Body of pancreas (tissue), 4 donors: Measurements from ENCODE around the gene AHI1. TPM values are rescaled to one million over a fixed set of nuclear protein-coding genes. Genes with fewer than 3 reads are reported as not detected.
"Not testable (repeated sequence)": the region's sequence is repeated elsewhere in the genome, so short reads cannot be mapped to it uniquely, and the experiment has no call there.

Source experiments
- ATAC-seq: fragments of 150-250 bp; one replicate; pipeline ENCODE4 v1.9.1; 2016
- DNase-seq, 4 donors: peaks; one replicate each; pipeline ENCODE4 v3.0.0-alpha.2; 2019
- H3K27ac ChIP-seq, 4 donors: fragments of 200-600 bp; sonication (generic); 1 replicate in 3 of 4; 2 replicates in 1 of 4; pipeline versions ENCODE4 v1.5.1 to v1.6.1; 2016 to 2019; ENCODE audit warnings: mild to moderate bottlenecking in 1 of 4, mixed read lengths in 1 of 4, moderate library complexity in 1 of 4
- H3K27me3 ChIP-seq, 2 donors: fragments of 200-600 bp; sonication (generic); one replicate each; pipeline ENCODE4 v1.6.0; 2016; ENCODE audit warnings: mild to moderate bottlenecking in 1 of 2
- H3K36me3 ChIP-seq, 2 donors: fragments of 200-600 bp; sonication (generic); replicated peaks in 1 of 2; 2 replicates each; pipeline ENCODE4 v1.5.1; 2016; ENCODE audit warnings: low read depth in 2 of 2; ENCODE audit not compliant: insufficient read depth in 1 of 2
- H3K4me1 ChIP-seq: fragments of 200-600 bp; sonication (generic); one replicate; pipeline ENCODE4 v1.6.0; 2016
- H3K4me3 ChIP-seq, 2 donors: fragments of 200-600 bp; sonication (generic); 1 replicate in 1 of 2; 2 replicates in 1 of 2; pipeline ENCODE4 v1.5.1; 2016 to 2019
- H3K9me3 ChIP-seq, 3 donors: fragments of 200-600 bp; sonication (generic); 1 replicate in 2 of 3; 2 replicates in 1 of 3; pipeline ENCODE4 v1.5.1; 2016
- POLR2A ChIP-seq, 3 donors: fragments of 450-650 bp; IDR thresholded peaks; one replicate each; pipeline ENCODE4 v1.6.1; 2016; ENCODE audit warnings: antibody characterized with exemption in 3 of 3, mild to moderate bottlenecking in 2 of 3
- WGBS, 2 donors: methylation state at CpG; one replicate each; pipeline ENCODE4 v1.1.5; 2017; 5-methylcytosine and 5-hydroxymethylcytosine counted together
- intact Hi-C: fragments of 100-400 bp; cut with DNase I; formaldehyde crosslinking; loops from one replicate; pipeline ENCODE4 v1.15.1; 2023
- total RNA-seq, 2 donors: library from RNA; depleted of rRNA; stranded (reverse); fragments of >200 nt; gene quantifications; one replicate each; pipeline ENCODE4 v1.1.0, GENCODE V29; 2016
- TF ChIP-seq, protein P1 (sequence below), 7 experiments: fragments of 450-650 bp in 4 of 7; fragments of 200-600 bp in 3 of 7; sonication (generic) in 3 of 7; IDR thresholded peaks; one replicate each; pipeline ENCODE4 v1.5.1; 2016 to 2019; ENCODE audit warnings: antibody characterized with exemption in 7 of 7

Gene AHI1
- total RNA-seq, 2 donors from 2014 or later: 20.2 to 107 TPM

DNA sequence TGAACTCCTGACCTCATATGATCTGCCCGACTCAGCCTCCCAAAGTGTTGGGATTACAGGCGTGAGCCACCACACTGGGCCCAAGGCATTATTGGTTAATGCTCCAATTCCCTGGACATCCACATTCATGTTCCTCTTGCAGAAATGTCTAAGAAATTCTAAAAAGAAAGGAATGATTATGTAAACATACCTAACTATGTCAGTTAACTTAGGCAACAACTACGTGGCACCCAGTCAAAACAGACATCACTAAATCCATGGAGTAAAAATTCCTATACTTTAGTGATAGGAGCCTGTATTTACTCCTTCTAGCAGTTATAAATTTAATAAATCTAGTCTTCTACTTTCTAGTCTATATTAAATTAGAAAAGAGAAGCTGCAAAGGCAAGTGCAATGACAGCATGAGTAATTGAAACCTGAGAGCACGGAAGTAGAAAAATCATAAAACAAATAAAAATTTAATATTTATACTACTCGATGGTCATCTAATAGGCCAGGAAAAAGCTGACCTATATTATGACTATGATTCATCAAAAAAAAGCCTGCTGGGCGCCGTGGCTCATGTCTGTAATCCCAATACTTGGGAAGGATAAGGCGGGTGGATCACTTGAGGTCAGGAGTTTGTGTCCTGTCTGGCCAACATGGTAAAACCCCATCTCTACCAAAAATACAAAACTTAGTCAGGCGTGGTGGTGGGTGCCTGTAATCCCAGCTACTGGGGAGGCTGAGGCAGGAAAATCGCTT is 4.2 kb downstream of the AHI1 start:
- no peaks in the 10 kb centered on the region for H3K27me3 ChIP-seq
- TF ChIP-seq POLR2A (IDR thresholded peaks at IDR 0.05): no peak
- TF ChIP-seq, protein P1, sequence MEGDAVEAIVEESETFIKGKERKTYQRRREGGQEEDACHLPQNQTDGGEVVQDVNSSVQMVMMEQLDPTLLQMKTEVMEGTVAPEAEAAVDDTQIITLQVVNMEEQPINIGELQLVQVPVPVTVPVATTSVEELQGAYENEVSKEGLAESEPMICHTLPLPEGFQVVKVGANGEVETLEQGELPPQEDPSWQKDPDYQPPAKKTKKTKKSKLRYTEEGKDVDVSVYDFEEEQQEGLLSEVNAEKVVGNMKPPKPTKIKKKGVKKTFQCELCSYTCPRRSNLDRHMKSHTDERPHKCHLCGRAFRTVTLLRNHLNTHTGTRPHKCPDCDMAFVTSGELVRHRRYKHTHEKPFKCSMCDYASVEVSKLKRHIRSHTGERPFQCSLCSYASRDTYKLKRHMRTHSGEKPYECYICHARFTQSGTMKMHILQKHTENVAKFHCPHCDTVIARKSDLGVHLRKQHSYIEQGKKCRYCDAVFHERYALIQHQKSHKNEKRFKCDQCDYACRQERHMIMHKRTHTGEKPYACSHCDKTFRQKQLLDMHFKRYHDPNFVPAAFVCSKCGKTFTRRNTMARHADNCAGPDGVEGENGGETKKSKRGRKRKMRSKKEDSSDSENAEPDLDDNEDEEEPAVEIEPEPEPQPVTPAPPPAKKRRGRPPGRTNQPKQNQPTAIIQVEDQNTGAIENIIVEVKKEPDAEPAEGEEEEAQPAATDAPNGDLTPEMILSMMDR (IDR thresholded peaks at IDR 0.05): no peak
- no peak overlapping the region for H3K27ac ChIP-seq
- H3K36me3 ChIP-seq: peaks cover 0 to 11% of the 10 kb centered on the region in 2 donors
- no peak for DNase-seq
- ATAC-seq: no peak
- H3K4me1 ChIP-seq: peaks cover 8% of the 10 kb centered on the region
- H3K9me3 ChIP-seq: no peaks in the 10 kb centered on the region
- no peak overlapping the region for H3K4me3 ChIP-seq
- WGBS, 2 donors: 88 to 90% methylated on average over 10 of the region's 10 CpGs
- intact Hi-C loops: no loop called here

DNA sequence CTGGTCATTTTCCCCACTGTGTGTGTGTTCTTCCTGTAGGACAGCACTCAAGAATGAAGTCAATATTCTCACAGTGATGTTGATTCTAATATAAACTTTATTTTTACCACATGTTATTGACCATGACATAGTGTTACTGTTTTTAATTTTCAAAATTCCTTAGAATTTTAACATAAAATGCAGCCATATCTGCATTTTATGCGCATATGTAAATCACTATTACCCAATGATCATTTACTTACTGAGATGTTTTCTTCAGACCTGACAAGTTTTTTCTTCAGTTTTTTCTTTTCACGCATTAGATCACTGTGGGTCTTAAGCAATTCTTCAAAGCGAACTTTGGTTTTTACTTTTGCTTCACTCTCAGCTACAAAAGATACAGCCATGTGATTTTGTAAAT is 7.2 kb downstream of the AHI1 start:
- DNase-seq: no peak
- no peak for ATAC-seq
- Histone ChIP-seq H3K27me3 (no peaks in the 10 kb centered on the region), H3K4me3 (no peak overlapping the region), H3K27ac (no peak overlapping the region), H3K4me1 (no peaks in the 10 kb centered on the region), H3K36me3 (peaks cover 0 to 13% of the 10 kb centered on the region in 2 donors), H3K9me3 (no peaks in the 10 kb centered on the region)
- WGBS, 2 donors: 94 to 99% methylated on average over 3 of the region's 3 CpGs
- intact Hi-C loops: no loop called here
- no peak for TF ChIP-seq POLR2A (IDR thresholded peaks at IDR 0.05)
- TF ChIP-seq, protein P1 (IDR thresholded peaks at IDR 0.05): no peak

DNA sequence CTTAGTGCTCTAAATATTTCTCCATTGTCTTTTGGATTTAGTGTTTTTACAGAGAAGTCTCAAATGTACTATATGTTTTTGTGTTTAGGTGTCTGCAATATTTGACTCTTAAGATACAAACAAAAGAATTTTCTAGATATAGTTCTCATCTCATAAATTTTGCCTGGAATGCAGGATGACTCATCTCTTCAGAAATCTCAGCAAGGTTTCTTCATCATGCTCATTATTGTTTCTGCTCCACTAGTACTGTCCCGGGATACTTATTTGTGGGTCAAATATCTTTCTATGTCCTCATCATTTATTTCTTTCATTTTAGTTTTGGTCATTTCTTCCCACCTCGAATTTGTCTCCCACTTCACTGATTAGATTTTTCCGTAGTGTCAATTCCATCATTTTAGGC is 9.5 kb downstream of the AHI1 start:
- TF ChIP-seq, protein P1 (IDR thresholded peaks at IDR 0.05): no peak
- no peak for TF ChIP-seq POLR2A (IDR thresholded peaks at IDR 0.05)
- H3K36me3 ChIP-seq: peaks cover 0 to 20% of the 10 kb centered on the region in 2 donors
- intact Hi-C loops: no loop called here

DNA sequence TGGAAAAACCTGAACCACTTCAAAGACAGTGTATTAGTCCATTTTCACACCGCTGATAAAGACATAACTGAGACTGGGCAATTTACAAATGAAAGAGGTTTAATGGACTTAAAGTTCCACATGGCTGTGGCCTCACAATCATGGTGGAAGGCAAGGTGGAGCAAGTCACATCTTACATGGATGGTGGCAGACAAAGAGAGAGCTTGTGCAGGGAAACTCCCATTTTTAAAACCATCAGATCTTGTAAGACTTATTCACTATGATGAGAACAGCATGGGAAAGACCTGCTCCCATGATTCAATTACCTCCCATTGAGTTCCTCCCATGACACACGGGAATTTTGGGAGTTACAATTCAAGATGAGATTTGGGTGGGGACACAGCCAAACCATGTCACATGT is 13.6 kb downstream of the AHI1 start:
- DNase-seq, ATAC-seq, intact Hi-C loops, H3K4me3 ChIP-seq, H3K4me1 ChIP-seq, H3K27ac ChIP-seq, H3K27me3 ChIP-seq: not testable (repeated sequence)
- H3K9me3 ChIP-seq: peaks cover 0 to 19% (median 0%) of the 10 kb centered on the region in 3 donors
- 94 to 100% methylated on average over 2 of the region's 2 CpGs for WGBS, 2 donors
- H3K36me3 ChIP-seq: peaks cover 0 to 11% of the 10 kb centered on the region in 2 donors

More for the DNA sequence above, 9.5 kb downstream of the AHI1 start:
- DNase-seq (no peak), ATAC-seq (no peak)
- Histone ChIP-seq H3K9me3 (no peaks in the 10 kb centered on the region), H3K4me1 (no peaks in the 10 kb centered on the region), H3K27ac (no peak overlapping the region), H3K4me3 (no peak overlapping the region), H3K27me3 (no peaks in the 10 kb centered on the region)
- WGBS, 2 donors: 88 to 94% methylated on average over 3 of the region's 3 CpGs

DNA sequence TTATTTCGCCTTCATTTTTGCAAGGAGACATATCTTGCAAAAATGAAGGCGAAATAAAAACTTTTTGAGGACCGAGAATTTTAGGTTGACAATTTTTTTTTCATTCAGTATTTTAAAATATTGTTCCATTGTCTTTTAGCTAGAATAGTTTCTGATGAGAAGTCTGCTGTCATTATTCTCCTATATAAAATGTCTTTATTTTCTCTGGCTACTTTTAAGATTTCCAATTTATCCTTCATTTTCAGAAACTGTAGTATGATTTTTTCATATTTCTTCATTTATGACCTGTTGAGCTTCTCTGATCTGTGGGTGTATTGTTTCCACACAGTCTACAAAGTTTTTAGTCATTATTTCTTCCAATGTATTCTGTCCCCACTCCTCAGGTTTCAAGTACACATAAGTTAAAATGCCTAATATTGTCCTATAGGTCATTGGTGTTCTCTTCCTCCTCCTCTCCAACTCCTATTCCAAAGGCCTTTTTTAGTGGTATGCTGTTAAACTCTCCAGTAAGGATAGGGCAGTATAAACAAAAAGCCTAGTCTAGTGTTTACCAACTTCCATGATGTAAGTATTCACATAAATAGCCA is 15.7 kb downstream of the AHI1 start:
- 98 to 99% methylated on average over 3 of the region's 3 CpGs for WGBS, 2 donors
- TF ChIP-seq POLR2A (IDR thresholded peaks at IDR 0.05): no peak
- TF ChIP-seq, protein P1 (IDR thresholded peaks at IDR 0.05): no peak
- Histone ChIP-seq H3K4me1 (no peaks in the 10 kb centered on the region), H3K4me3 (no peak overlapping the region), H3K36me3 (peaks cover 0 to 12% of the 10 kb centered on the region in 2 donors), H3K27ac (no peak overlapping the region), H3K27me3 (no peaks in the 10 kb centered on the region), H3K9me3 (peaks cover 0 to 23% (median 0%) of the 10 kb centered on the region in 3 donors)
- intact Hi-C loops: no loop called here
- DNase-seq (no peak), ATAC-seq (no peak)
